ENCODE data around the gene CNOT2.

- no peak for TF ChIP-seq CTCF (IDR thresholded peaks at IDR 0.05)
- TF ChIP-seq ZFX (IDR thresholded peaks at IDR 0.05; ENCODE audit: borderline replicate concordance), result no peak
Observed at GRCh38 chr12:70330158-70330557, 86.9 kb downstream of the CNOT2 start.
